ENCODE data around the gene IL12A. TPM values are rescaled to one million over a fixed set of nuclear protein-coding genes. Genes with fewer than 3 reads are reported as not detected.

Gene IL12A
- total and polyA plus RNA-seq, 4 donors, result 0.08 to 0.25 (median 0.09) TPM; not detected in 1

GRCh38 chr3:160010578-160010977, 21.9 kb downstream of the IL12A start:
- TF ChIP-seq JUND (IDR thresholded peaks at IDR 0.05), result no peak
- no peak for TF ChIP-seq EGR1 (IDR thresholded peaks at IDR 0.05; ENCODE audit: low read depth in 2 of 2)
- TF ChIP-seq ZBTB33 (IDR thresholded peaks at IDR 0.05), result no peak
- no peak for TF ChIP-seq FOXA2 (IDR thresholded peaks at IDR 0.05)
- no peak for TF ChIP-seq HNF4A (conservative IDR thresholded peaks at IDR 0.05)
- no peak for TF ChIP-seq SP1 (IDR thresholded peaks at IDR 0.05)
- TF ChIP-seq, protein P1, sequence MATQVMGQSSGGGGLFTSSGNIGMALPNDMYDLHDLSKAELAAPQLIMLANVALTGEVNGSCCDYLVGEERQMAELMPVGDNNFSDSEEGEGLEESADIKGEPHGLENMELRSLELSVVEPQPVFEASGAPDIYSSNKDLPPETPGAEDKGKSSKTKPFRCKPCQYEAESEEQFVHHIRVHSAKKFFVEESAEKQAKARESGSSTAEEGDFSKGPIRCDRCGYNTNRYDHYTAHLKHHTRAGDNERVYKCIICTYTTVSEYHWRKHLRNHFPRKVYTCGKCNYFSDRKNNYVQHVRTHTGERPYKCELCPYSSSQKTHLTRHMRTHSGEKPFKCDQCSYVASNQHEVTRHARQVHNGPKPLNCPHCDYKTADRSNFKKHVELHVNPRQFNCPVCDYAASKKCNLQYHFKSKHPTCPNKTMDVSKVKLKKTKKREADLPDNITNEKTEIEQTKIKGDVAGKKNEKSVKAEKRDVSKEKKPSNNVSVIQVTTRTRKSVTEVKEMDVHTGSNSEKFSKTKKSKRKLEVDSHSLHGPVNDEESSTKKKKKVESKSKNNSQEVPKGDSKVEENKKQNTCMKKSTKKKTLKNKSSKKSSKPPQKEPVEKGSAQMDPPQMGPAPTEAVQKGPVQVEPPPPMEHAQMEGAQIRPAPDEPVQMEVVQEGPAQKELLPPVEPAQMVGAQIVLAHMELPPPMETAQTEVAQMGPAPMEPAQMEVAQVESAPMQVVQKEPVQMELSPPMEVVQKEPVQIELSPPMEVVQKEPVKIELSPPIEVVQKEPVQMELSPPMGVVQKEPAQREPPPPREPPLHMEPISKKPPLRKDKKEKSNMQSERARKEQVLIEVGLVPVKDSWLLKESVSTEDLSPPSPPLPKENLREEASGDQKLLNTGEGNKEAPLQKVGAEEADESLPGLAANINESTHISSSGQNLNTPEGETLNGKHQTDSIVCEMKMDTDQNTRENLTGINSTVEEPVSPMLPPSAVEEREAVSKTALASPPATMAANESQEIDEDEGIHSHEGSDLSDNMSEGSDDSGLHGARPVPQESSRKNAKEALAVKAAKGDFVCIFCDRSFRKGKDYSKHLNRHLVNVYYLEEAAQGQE (IDR thresholded peaks at IDR 0.05), result no peak
- no peak for TF ChIP-seq NR2F2 (IDR thresholded peaks at IDR 0.05)
- no peak for TF ChIP-seq RAD21 (IDR thresholded peaks at IDR 0.05)
- no peak for TF ChIP-seq GABPA (IDR thresholded peaks at IDR 0.05 in 1 of 2, conservative IDR thresholded peaks at IDR 0.05 in 1 of 2)
- 84% methylated on average over 4 of the region's 4 CpGs for WGBS
- no peak for DNase-seq (ENCODE audit: low spot score)
- Histone ChIP-seq H3K9me3 (ENCODE audit: control insufficient read depth in 4 of 4, low read length in 3 of 4) (no peaks in the 10 kb centered on the region), H3K36me3 (ENCODE audit: control insufficient read depth in 4 of 4, insufficient read depth in 3 of 4, low read depth in 1 of 4, low read length in 3 of 4) (no peaks in the 10 kb centered on the region), H3K4me1 (ENCODE audit: control insufficient read depth in 4 of 4, insufficient read depth in 4 of 4, low read length in 3 of 4) (peaks cover 0 to 2% (median 0%) of the 10 kb centered on the region in 4 donors), H3K4me3 (ENCODE audit: low read depth in 1 of 3, low read length in 3 of 3) (no peak overlapping the region), H3K27ac (ENCODE audit: low read depth in 1 of 2, low read length in 2 of 2) (no peak overlapping the region), H3K9ac (ENCODE audit: low read depth in 1 of 2, low read length in 2 of 2) (no peak overlapping the region), H3K27me3 (ENCODE audit: control insufficient read depth in 4 of 4, insufficient read depth in 4 of 4, low read length in 3 of 4) (no peaks in the 10 kb centered on the region)

- no peak overlapping the region for H3K9ac ChIP-seq (ENCODE audit: low read depth in 1 of 2, low read length in 2 of 2)
- DNase-seq (ENCODE audit: low spot score), result no peak
Observed at GRCh38 chr3:160012108-160012507, 23.5 kb downstream of the IL12A start.

More at GRCh38 chr3:160012108-160012507, 23.5 kb downstream of the IL12A start:
- no peak for TF ChIP-seq JUND (IDR thresholded peaks at IDR 0.05)
- TF ChIP-seq EGR1 (IDR thresholded peaks at IDR 0.05; ENCODE audit: low read depth in 2 of 2), result no peak
- no peak for TF ChIP-seq TAF1 (conservative IDR thresholded peaks at IDR 0.05)
- no peak for TF ChIP-seq ATF3 (IDR thresholded peaks at IDR 0.05)
- no peak for TF ChIP-seq GABPA (IDR thresholded peaks at IDR 0.05 in 1 of 2, conservative IDR thresholded peaks at IDR 0.05 in 1 of 2)
- no peak for TF ChIP-seq SP1 (IDR thresholded peaks at IDR 0.05)
- TF ChIP-seq FOXA2 (IDR thresholded peaks at IDR 0.05), result no peak
- TF ChIP-seq HNF4A (conservative IDR thresholded peaks at IDR 0.05), result no peak
- TF ChIP-seq ZBTB33 (IDR thresholded peaks at IDR 0.05), result no peak
- TF ChIP-seq YY1 (IDR thresholded peaks at IDR 0.05), result no peak
- TF ChIP-seq, protein P2, sequence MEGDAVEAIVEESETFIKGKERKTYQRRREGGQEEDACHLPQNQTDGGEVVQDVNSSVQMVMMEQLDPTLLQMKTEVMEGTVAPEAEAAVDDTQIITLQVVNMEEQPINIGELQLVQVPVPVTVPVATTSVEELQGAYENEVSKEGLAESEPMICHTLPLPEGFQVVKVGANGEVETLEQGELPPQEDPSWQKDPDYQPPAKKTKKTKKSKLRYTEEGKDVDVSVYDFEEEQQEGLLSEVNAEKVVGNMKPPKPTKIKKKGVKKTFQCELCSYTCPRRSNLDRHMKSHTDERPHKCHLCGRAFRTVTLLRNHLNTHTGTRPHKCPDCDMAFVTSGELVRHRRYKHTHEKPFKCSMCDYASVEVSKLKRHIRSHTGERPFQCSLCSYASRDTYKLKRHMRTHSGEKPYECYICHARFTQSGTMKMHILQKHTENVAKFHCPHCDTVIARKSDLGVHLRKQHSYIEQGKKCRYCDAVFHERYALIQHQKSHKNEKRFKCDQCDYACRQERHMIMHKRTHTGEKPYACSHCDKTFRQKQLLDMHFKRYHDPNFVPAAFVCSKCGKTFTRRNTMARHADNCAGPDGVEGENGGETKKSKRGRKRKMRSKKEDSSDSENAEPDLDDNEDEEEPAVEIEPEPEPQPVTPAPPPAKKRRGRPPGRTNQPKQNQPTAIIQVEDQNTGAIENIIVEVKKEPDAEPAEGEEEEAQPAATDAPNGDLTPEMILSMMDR (IDR thresholded peaks at IDR 0.05; ENCODE audit: low read depth, low read length, missing input control), result no peak
- TF ChIP-seq, protein P1 (IDR thresholded peaks at IDR 0.05), result no peak
- no peak for TF ChIP-seq RXRA (IDR thresholded peaks at IDR 0.05)
- TF ChIP-seq NR2F2 (IDR thresholded peaks at IDR 0.05), result no peak
- H3K27me3 ChIP-seq (ENCODE audit: control insufficient read depth in 4 of 4, insufficient read depth in 4 of 4, low read length in 3 of 4), result no peaks in the 10 kb centered on the region
- no peaks in the 10 kb centered on the region for H3K36me3 ChIP-seq (ENCODE audit: control insufficient read depth in 4 of 4, insufficient read depth in 3 of 4, low read depth in 1 of 4, low read length in 3 of 4)
- no peak overlapping the region for H3K4me3 ChIP-seq (ENCODE audit: low read depth in 1 of 3, low read length in 3 of 3)
- H3K27ac ChIP-seq (ENCODE audit: low read depth in 1 of 2, low read length in 2 of 2), result no peak overlapping the region
- WGBS, result 64% methylated on average over 2 of the region's 2 CpGs
- no peaks in the 10 kb centered on the region for H3K9me3 ChIP-seq (ENCODE audit: control insufficient read depth in 4 of 4, low read length in 3 of 4)
- H3K4me1 ChIP-seq (ENCODE audit: control insufficient read depth in 4 of 4, insufficient read depth in 4 of 4, low read length in 3 of 4), result no peaks in the 10 kb centered on the region

Measured in liver (tissue), 9 donors.